SK-N-SH (cell line): ENCODE measurements around the gene PRMT5. TPM values are rescaled to one million over a fixed set of nuclear protein-coding genes. Genes with fewer than 3 reads are reported as not detected.

Experiments
- CTCF ChIA-PET: fragments of 300-600, 350-600 bp; formaldehyde crosslinking; extraction: SDS; loops from one replicate; lab custom pipeline; 2021; lab: Yijun Ruan, JAX
- POLR2A ChIA-PET: fragments of 350-600 bp; sonication (Branson Sonifier 250); formaldehyde crosslinking; extraction: SDS; loops from one replicate; lab custom pipeline; 2020; ENCODE audit warnings: antibody characterized with exemption, inconsistent platforms; lab: Yijun Ruan, JAX
- DNase-seq: peaks from one replicate; pipeline ENCODE4 v3.0.0; 2012
- H2AFZ ChIP-seq: fragments of 200-600 bp; sonication (generic); 2 replicates; pipeline ENCODE4 v1.8.1; 2016; ENCODE audit warnings: antibody characterized with exemption, mild to moderate bottlenecking, low read depth
- H3F3A ChIP-seq: fragments of 200-600 bp; sonication (generic); replicated peaks from 2 replicates; pipeline ENCODE3; 2016; ENCODE audit warnings: antibody characterized with exemption, mild to moderate bottlenecking; ENCODE audit not compliant: insufficient read depth
- H3K27ac ChIP-seq, 2 experiments: fragments of 200-500 bp in 1 of 2; fragments of 200-600 bp in 1 of 2; sonication (Bioruptor generic) in 1 of 2; sonication (generic), shearing (Covaris generic) in 1 of 2; 2 replicates each; pipeline versions ENCODE4 v1.5.1 to v1.6.1; 2014 to 2016; ENCODE audit warnings: low read depth in 2 of 2, inconsistent platforms in 1 of 2, low read length in 1 of 2, mild to moderate bottlenecking in 1 of 2, mixed read lengths in 1 of 2
- H3K27me3 ChIP-seq: fragments of 200-600 bp; sonication (generic), shearing (Covaris generic); 2 replicates; pipeline ENCODE4 v1.6.1; 2016; ENCODE audit warnings: mixed run types; ENCODE audit not compliant: insufficient read depth
- H3K36me3 ChIP-seq, 2 experiments: fragments of 200-500 bp in 1 of 2; fragments of 200-600 bp in 1 of 2; sonication (Bioruptor generic) in 1 of 2; sonication (generic) in 1 of 2; replicated peaks in 1 of 2; 2 replicates each; pipeline versions ENCODE3 to v1.5.1; 2014 to 2016; ENCODE audit warnings: low read length in 1 of 2, mild to moderate bottlenecking in 1 of 2; ENCODE audit not compliant: insufficient read depth in 2 of 2, control insufficient read depth in 1 of 2
- H3K4me1 ChIP-seq, 2 experiments: fragments of 200-500 bp in 1 of 2; fragments of 200-600 bp in 1 of 2; sonication (Bioruptor generic) in 1 of 2; sonication (generic), shearing (Covaris generic) in 1 of 2; 2 replicates each; pipeline versions ENCODE4 v1.5.1 to v1.6.1; 2014 to 2016; ENCODE audit warnings: low read depth in 1 of 2, low read length in 1 of 2, mixed run types in 1 of 2; ENCODE audit not compliant: insufficient read depth in 2 of 2, control insufficient read depth in 1 of 2
- H3K4me2 ChIP-seq: fragments of 200-600 bp; sonication (generic), shearing (Covaris generic); 2 replicates; pipeline ENCODE4 v1.6.1; 2017; ENCODE audit warnings: mixed run types
- H3K4me3 ChIP-seq, 2 experiments: fragments of 200-500 bp in 1 of 2; fragments of 200-600 bp in 1 of 2; sonication (Bioruptor generic) in 1 of 2; sonication (generic), shearing (Covaris generic) in 1 of 2; 2 replicates each; pipeline versions ENCODE4 v1.5.1 to v1.8.1; 2014 to 2016; ENCODE audit warnings: low read depth in 2 of 2, inconsistent platforms in 1 of 2, low read length in 1 of 2, mild to moderate bottlenecking in 1 of 2, mixed read lengths in 1 of 2, moderate library complexity in 1 of 2
- H3K79me2 ChIP-seq: fragments of 200-600 bp; sonication (generic); 2 replicates; pipeline ENCODE4 v1.8.1; 2017; ENCODE audit warnings: mild to moderate bottlenecking; ENCODE audit not compliant: insufficient read depth
- H3K9ac ChIP-seq: fragments of 200-600 bp; sonication (generic); 2 replicates; pipeline ENCODE4 v1.6.1; 2017; ENCODE audit warnings: mixed run types
- H3K9me2 ChIP-seq: fragments of 200-600 bp; sonication (generic); 2 replicates; pipeline ENCODE4 v1.6.1; 2017; ENCODE audit warnings: mixed run types
- H3K9me3 ChIP-seq: fragments of 200-600 bp; sonication (generic); 2 replicates; pipeline ENCODE4 v1.6.1; 2017; ENCODE audit warnings: mixed run types, mild to moderate bottlenecking, moderate library complexity
- H4K20me1 ChIP-seq: fragments of 200-600 bp; sonication (generic); 2 replicates; pipeline ENCODE4 v1.6.1; 2017; ENCODE audit warnings: mild to moderate bottlenecking, mixed run types; ENCODE audit not compliant: insufficient read depth
- CHD2 ChIP-seq: fragments of 150-350 bp; IDR thresholded peaks from 2 replicates; pipeline ENCODE4 v1.6.1; 2018; ENCODE audit warnings: low read length; ENCODE audit not compliant: partially characterized antibody
- CTCF ChIP-seq: fragments of 200-600 bp; sonication (generic); IDR thresholded peaks from 2 replicates; pipeline ENCODE4 v1.6.1; 2017; ENCODE audit warnings: antibody characterized with exemption, mild to moderate bottlenecking, moderate library complexity
- EP300 ChIP-seq, 2 experiments: IDR thresholded peaks; 2 replicates each; pipeline versions ENCODE4 v1.4.0 to v1.6.1; 2012; ENCODE audit warnings: borderline replicate concordance in 1 of 2, low read depth in 1 of 2, low read length in 1 of 2
- FOSL2 ChIP-seq: IDR thresholded peaks from 2 replicates; pipeline ENCODE4 v1.4.0; 2012; ENCODE audit warnings: low read depth, mild to moderate bottlenecking, moderate library complexity, borderline replicate concordance
- FOXJ3 ChIP-seq: sonication (generic); formaldehyde crosslinking; IDR thresholded peaks from 2 replicates; pipeline ENCODE4 v1.5.1; 2020; ENCODE audit warnings: mild to moderate bottlenecking, missing genetic modification reagents
- FOXM1 ChIP-seq: IDR thresholded peaks from 2 replicates; pipeline ENCODE4 v1.4.0; 2012; ENCODE audit warnings: low read depth, mild to moderate bottlenecking
- GABPA ChIP-seq: IDR thresholded peaks from 2 replicates; pipeline ENCODE4 v1.4.0; 2012; ENCODE audit warnings: low read depth, mild to moderate bottlenecking
- GATA2 ChIP-seq: sonication (generic); formaldehyde crosslinking; IDR thresholded peaks from 2 replicates; pipeline ENCODE4 v1.5.0; 2020; ENCODE audit warnings: mild to moderate bottlenecking, missing genetic modification reagents
- JUND ChIP-seq: IDR thresholded peaks from 2 replicates; pipeline ENCODE4 v1.4.0; 2012
- MAX ChIP-seq: IDR thresholded peaks from 2 replicates; pipeline ENCODE4 v1.4.0; 2012; ENCODE audit warnings: low read depth
- MXI1 ChIP-seq: IDR thresholded peaks from 2 replicates; pipeline ENCODE4 v1.6.1; 2012; ENCODE audit warnings: mild to moderate bottlenecking, low read depth, low read length, improper control_type of control experiment
- NFIC ChIP-seq: IDR thresholded peaks from 2 replicates; pipeline ENCODE4 v1.4.0; 2012; ENCODE audit warnings: borderline replicate concordance
- NRF1 ChIP-seq: IDR thresholded peaks from 2 replicates; pipeline ENCODE4 v1.6.1; 2012; ENCODE audit warnings: low read depth, mild to moderate bottlenecking, low read length
- RAD21 ChIP-seq: IDR thresholded peaks from 2 replicates; pipeline ENCODE4 v1.6.1; 2012; ENCODE audit warnings: mild to moderate bottlenecking, low read length
- REST ChIP-seq: IDR thresholded peaks from 2 replicates; pipeline ENCODE4 v1.6.1; 2012; ENCODE audit warnings: mild to moderate bottlenecking, low read depth, low read length, moderate library complexity
- RXRA ChIP-seq: IDR thresholded peaks from 2 replicates; pipeline ENCODE4 v1.4.0; 2012; ENCODE audit warnings: low read depth, mild to moderate bottlenecking, borderline replicate concordance
- TAF1 ChIP-seq: IDR thresholded peaks from 2 replicates; pipeline ENCODE4 v1.6.1; 2012; ENCODE audit warnings: low read depth, mild to moderate bottlenecking, low read length, moderate library complexity, borderline replicate concordance
- TEAD4 ChIP-seq: IDR thresholded peaks from 2 replicates; pipeline ENCODE4 v1.4.0; 2012; ENCODE audit warnings: mild to moderate bottlenecking, borderline replicate concordance; ENCODE audit not compliant: insufficient read depth
- USF2 ChIP-seq: fragments of 150-350 bp; IDR thresholded peaks from 2 replicates; pipeline ENCODE4 v1.6.1; 2017; ENCODE audit warnings: antibody characterized with exemption, low read length, low read depth, borderline replicate concordance
- WGBS: methylation state at CpG from one replicate; pipeline ENCODE4 v1.1.6; 2017; ENCODE audit warnings: low lambda C conversion rate; 5-methylcytosine and 5-hydroxymethylcytosine counted together
- polyA plus RNA-seq, 3 experiments: library from polyadenylated mRNA; depleted of rRNA; stranded (reverse); fragments of >200 nt; gene quantifications; 2 replicates each; pipeline ENCODE4 v1.2.3, GENCODE V29; 2012

Gene PRMT5
- polyA plus RNA-seq, 1 of the 3 experiments (the other 2 are of a cell fraction), result 132 TPM

- no peak for DNase-seq
- H3K27me3 ChIP-seq, result no peaks in the 10 kb centered on the region
- no peaks in the 10 kb centered on the region for H3K9me2 ChIP-seq
- peak overlapping the region; percentile 80 for H3K4me2 ChIP-seq
- H3K9ac ChIP-seq, result peak overlapping the region; percentile 40
- peak overlapping the region; percentile 88 for H2AFZ ChIP-seq
- peaks cover 42% of the 10 kb centered on the region for H3K79me2 ChIP-seq
- peaks cover 38 to 43% of the 10 kb centered on the region in 2 experiments for H3K36me3 ChIP-seq
- H3K27ac ChIP-seq, result peak overlapping the region; percentile 82 to 84
- no peak for TF ChIP-seq RXRA
- no peak for TF ChIP-seq TEAD4
- TF ChIP-seq GABPA, result no peak
- 0 out of 2 replicates have a peak, but pooled peaks have one; percentile 21 for TF ChIP-seq MXI1
- ChIA-PET CTCF (interaction anchor here (0.7 to 6.8 kb wide), 13 partner anchors 10 to 158 kb away, joined by 3 to 34 read pairs (median 5); partner anchors contain the start of gene PRMT5), POLR2A (interaction anchor here (0.6 to 3.2 kb wide), 9 partner anchors 10 to 135 kb away, joined by 3 to 15 read pairs (median 3); partner anchors contain the start of genes HAUS4, PRMT5 and REM2)
- H3K4me3 ChIP-seq, result peak overlapping the region; percentile 34 to 37; a peak in 3 of 4 replicates
- 8% methylated on average over 9 of the region's 10 CpGs for WGBS
- H3K4me1 ChIP-seq, result peaks cover 0 to 9% of the 10 kb centered on the region in 2 experiments; a peak in 2 of 4 replicates
- H3F3A ChIP-seq, result peaks cover 19% of the 10 kb centered on the region
- H3K9me3 ChIP-seq, result no peaks in the 10 kb centered on the region
- H4K20me1 ChIP-seq, result no peaks in the 10 kb centered on the region
These were observed 9.6 kb downstream of the PRMT5 start for GRCh38 chr14:22919601-22919921.

- H3K79me2 ChIP-seq, result peaks cover 47% of the 10 kb centered on the region
- no peaks in the 10 kb centered on the region for H4K20me1 ChIP-seq
- 1% methylated on average over 41 of the region's 46 CpGs for WGBS
- CTCF ChIA-PET, result interaction anchor here (0.7 to 6.8 kb wide), 17 partner anchors 10 to 158 kb away, joined by 3 to 34 read pairs (median 4); partner anchors contain the start of gene PRMT5
- H2AFZ ChIP-seq, result peak within 1 kb of the TSS; percentile 88
- peaks cover 19% of the 10 kb centered on the region for H3F3A ChIP-seq
- peak within 1 kb of the TSS; percentile 80 for H3K4me2 ChIP-seq
- peaks cover 33 to 40% of the 10 kb centered on the region in 2 experiments for H3K36me3 ChIP-seq
- no peaks in the 10 kb centered on the region for H3K27me3 ChIP-seq
- peak; percentile 87 for DNase-seq
- peaks cover 0 to 9% of the 10 kb centered on the region in 2 experiments; a peak in 2 of 4 replicates for H3K4me1 ChIP-seq
- H3K9ac ChIP-seq, result peak within 1 kb of the TSS; percentile 89
- peak within 1 kb of the TSS; percentile 97 to 98 for H3K27ac ChIP-seq
- H3K9me2 ChIP-seq, result no peaks in the 10 kb centered on the region
- no peaks in the 10 kb centered on the region for H3K9me3 ChIP-seq
- POLR2A ChIA-PET, result interaction anchor here (0.6 to 3.2 kb wide), 8 partner anchors 10 to 136 kb away, joined by 3 to 15 read pairs (median 3); partner anchors contain the start of genes HAUS4, PRMT5 and REM2
- peak within 1 kb of the TSS; percentile 77 to 85 for H3K4me3 ChIP-seq
- TF ChIP-seq NFIC (no peak), GATA2 (no peak), JUND (no peak), FOXJ3 (CRISPR knock-in tag) (no peak), RAD21 (no peak), FOSL2 (no peak), USF2 (no peak), MAX (peak; percentile 44; the same call in 1 of the 2 replicates), CHD2 (peak; percentile 54), TEAD4 (no peak), CTCF (peak; percentile 17; the same call in 1 of the 2 replicates), NRF1 (peak; percentile 92), REST (no peak), TAF1 (peak; percentile 53; the same call in 1 of the 2 replicates), EP300 (IDR thresholded peaks at IDR 0.05; ENCODE audit: borderline replicate concordance in 1 of 2, low read depth in 1 of 2, low read length in 1 of 2) (no peak), FOXM1 (no peak)
These were observed 10.2 kb downstream of the PRMT5 start, which contains the start of gene RBM23 for GRCh38 chr14:22918804-22919600. Gene RBM23 (minus strand): TSS chr14:22919149.
